ENCODE measurements around the gene ARID1B.

DNA sequence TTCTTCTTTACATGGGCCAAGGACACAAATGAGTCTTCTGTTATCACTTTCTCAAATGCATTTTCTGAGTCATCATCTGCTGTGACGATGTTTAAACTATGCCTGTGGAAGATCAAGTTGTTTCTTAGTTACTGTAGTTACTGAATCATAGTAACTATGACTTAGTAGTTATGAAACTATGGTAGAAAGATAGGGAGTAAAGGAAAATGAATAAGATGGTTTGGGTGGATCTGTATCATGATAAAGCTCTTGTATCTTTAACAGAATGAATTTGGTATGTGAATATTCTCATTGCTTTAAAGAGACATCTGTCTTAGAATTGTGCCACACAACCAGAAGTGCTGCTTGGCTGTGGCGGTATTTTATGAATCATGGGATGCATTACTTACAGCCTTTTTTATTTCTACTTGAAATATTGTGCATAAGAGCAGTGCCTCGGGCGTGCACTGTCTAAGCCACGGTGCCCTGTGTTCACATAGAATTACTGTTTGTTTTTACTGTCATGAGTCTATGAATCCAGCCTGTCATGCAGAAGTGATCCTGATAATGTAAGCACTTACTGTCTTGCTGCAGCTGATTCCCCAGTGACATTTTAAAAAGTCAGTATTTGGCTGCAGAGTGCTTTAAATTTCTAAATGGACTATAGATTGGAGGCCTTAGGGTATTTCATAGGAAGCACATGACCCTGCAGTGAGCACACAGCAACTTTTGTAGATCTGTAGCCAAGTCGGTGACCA is 330.9 kb downstream of the ARID1B start:
- TF ChIP-seq FOS (IDR thresholded peaks at IDR 0.05; ENCODE audit: low read depth, low read length) (peak; percentile 96), POLR2A (IDR thresholded peaks at IDR 0.05; ENCODE audit: low read depth, low read length) (0 out of 2 replicates have a peak, but pooled peaks have one; percentile 43)
- TF ChIP-seq, protein P1, sequence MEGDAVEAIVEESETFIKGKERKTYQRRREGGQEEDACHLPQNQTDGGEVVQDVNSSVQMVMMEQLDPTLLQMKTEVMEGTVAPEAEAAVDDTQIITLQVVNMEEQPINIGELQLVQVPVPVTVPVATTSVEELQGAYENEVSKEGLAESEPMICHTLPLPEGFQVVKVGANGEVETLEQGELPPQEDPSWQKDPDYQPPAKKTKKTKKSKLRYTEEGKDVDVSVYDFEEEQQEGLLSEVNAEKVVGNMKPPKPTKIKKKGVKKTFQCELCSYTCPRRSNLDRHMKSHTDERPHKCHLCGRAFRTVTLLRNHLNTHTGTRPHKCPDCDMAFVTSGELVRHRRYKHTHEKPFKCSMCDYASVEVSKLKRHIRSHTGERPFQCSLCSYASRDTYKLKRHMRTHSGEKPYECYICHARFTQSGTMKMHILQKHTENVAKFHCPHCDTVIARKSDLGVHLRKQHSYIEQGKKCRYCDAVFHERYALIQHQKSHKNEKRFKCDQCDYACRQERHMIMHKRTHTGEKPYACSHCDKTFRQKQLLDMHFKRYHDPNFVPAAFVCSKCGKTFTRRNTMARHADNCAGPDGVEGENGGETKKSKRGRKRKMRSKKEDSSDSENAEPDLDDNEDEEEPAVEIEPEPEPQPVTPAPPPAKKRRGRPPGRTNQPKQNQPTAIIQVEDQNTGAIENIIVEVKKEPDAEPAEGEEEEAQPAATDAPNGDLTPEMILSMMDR (conservative IDR thresholded peaks at IDR 0.05; ENCODE audit: low read depth, low read length): no peak
- TF ChIP-seq, protein P2, sequence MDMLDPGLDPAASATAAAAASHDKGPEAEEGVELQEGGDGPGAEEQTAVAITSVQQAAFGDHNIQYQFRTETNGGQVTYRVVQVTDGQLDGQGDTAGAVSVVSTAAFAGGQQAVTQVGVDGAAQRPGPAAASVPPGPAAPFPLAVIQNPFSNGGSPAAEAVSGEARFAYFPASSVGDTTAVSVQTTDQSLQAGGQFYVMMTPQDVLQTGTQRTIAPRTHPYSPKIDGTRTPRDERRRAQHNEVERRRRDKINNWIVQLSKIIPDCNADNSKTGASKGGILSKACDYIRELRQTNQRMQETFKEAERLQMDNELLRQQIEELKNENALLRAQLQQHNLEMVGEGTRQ (IDR thresholded peaks at IDR 0.05; ENCODE audit: low read depth, low read length): 0 out of 2 replicates have a peak, but pooled peaks have one; percentile 21

Measured in IMR-90 (cell line).